K562 (cell line): ENCODE results near the gene ZBTB9. TPM values are rescaled to one million over a fixed set of nuclear protein-coding genes. Genes with fewer than 3 reads are reported as not detected.
A peak's percentile ranks its signal among the peaks of the same experiment; 100 is the strongest.

Source experiments
- ARID3B ChIP-seq: fragments of 250-450 bp; sonication (Bioruptor Pico); IDR thresholded peaks from 2 replicates; pipeline ENCODE4 v1.4.0; 2020; ENCODE audit warnings: borderline replicate concordance
- ATF6 ChIP-seq: sonication (generic); formaldehyde crosslinking; IDR thresholded peaks from 2 replicates; pipeline ENCODE4 v1.4.0; 2020; ENCODE audit warnings: mild to moderate bottlenecking, missing genetic modification reagents
- MBD1 ChIP-seq: fragments of 250-450 bp; sonication (Bioruptor Pico); IDR thresholded peaks from 2 replicates; pipeline ENCODE4 v1.8.0; 2022; ENCODE audit warnings: inconsistent platforms
- MYC ChIP-seq, 2 experiments: fragments of 250-450 bp in 1 of 2; sonication (Bioruptor Pico) in 1 of 2; IDR thresholded peaks; 2 replicates each; pipeline versions ENCODE4 v1.5.1 to v1.6.1; 2012 to 2021; ENCODE audit warnings: low read depth in 2 of 2, borderline replicate concordance in 1 of 2, improper control_type of control experiment in 1 of 2, low read length in 1 of 2, mild to moderate bottlenecking in 1 of 2, moderate library complexity in 1 of 2
- NONO ChIP-seq, 2 experiments: fragments of 200-400 bp in 1 of 2; fragments of 450-650 bp in 1 of 2; formaldehyde crosslinking in 1 of 2; IDR thresholded peaks; 2 replicates each; pipeline ENCODE4 v1.6.1; 2017; ENCODE audit warnings: low read depth in 2 of 2, mild to moderate bottlenecking in 2 of 2, moderate library complexity in 2 of 2, low read length in 1 of 2
- NR3C1 ChIP-seq: sonication (generic); formaldehyde crosslinking; IDR thresholded peaks from 2 replicates; pipeline ENCODE4 v1.8.1; 2022; ENCODE audit warnings: missing genetic modification reagents
- SUPT5H ChIP-seq: fragments of 450-650 bp; IDR thresholded peaks from 2 replicates; pipeline ENCODE4 v1.6.1; 2016
- TCFL5 ChIP-seq: fragments of 250-450 bp; sonication (Bioruptor Pico); conservative IDR thresholded peaks from 2 replicates; pipeline ENCODE4 v1.6.1; 2021; ENCODE audit warnings: mild to moderate bottlenecking, moderate library complexity, matching md5 sums
- ZNF407 ChIP-seq: fragments of 450-650 bp; IDR thresholded peaks from 2 replicates; pipeline ENCODE4 v1.6.1; 2016; ENCODE audit warnings: low read depth
- ZNF41 ChIP-seq: fragments of 250-450 bp; sonication (Bioruptor Pico); conservative IDR thresholded peaks from 2 replicates; pipeline ENCODE4 v1.4.0; 2020; ENCODE audit warnings: mild to moderate bottlenecking
- polyA plus RNA-seq, 8 experiments: library from polyadenylated mRNA; depleted of rRNA in 4 of 8; stranded (reverse) in 5 of 8; unstranded in 3 of 8; fragments of >200 nt; fragmentation: Nextera tagmentation in 2 of 8; fragmentation: Illumina TruSeq in 1 of 8; extraction: Ambion mirVana in 2 of 8; extraction: Trizol in 1 of 8; gene quantifications; 2 replicates each; pipeline versions ENCODE4 v1.2.1 to v1.2.3, GENCODE V29; 2011 to 2014; ENCODE audit warnings: inconsistent platforms in 1 of 8, missing spikeins in 1 of 8
- total RNA-seq, 7 experiments: library from RNA; depleted of rRNA in 6 of 7; stranded (reverse); fragments of >200 nt in 6 of 7; fragmentation: Illumina TruSeq in 2 of 7; extraction: Trizol in 2 of 7; gene quantifications; 2 replicates each; pipeline versions ENCODE4 v1.2.1 to v1.2.3, GENCODE V29; 2011 to 2021; ENCODE audit warnings: low replicate concordance in 1 of 7

The ZBTB9 gene
- total and polyA plus RNA-seq, 9 of the 15 experiments (the other 6 are each of a cell fraction or from before 2014, with no cell fraction given) = 1.9 to 19.5 (median 10.4) TPM

- no peak for TF ChIP-seq NONO (IDR thresholded peaks at IDR 0.05; ENCODE audit: low read depth in 2 of 2, low read length in 1 of 2)
- no peak for TF ChIP-seq TCFL5
- no peak for TF ChIP-seq ZNF407
- TF ChIP-seq ZNF41 (CRISPR knock-in tag) = no peak
- TF ChIP-seq ATF6 (CRISPR knock-in tag) = no peak
- TF ChIP-seq SUPT5H = 0 out of 2 replicates have a peak, but pooled peaks have one; percentile 27
- no peak for TF ChIP-seq MBD1 (CRISPR knock-in tag)
- TF ChIP-seq NR3C1 = no peak
- no peak for TF ChIP-seq ARID3B (CRISPR knock-in tag)
- no peak for TF ChIP-seq MYC (IDR thresholded peaks at IDR 0.05; ENCODE audit: low read depth, low read length)
- no peak for TF ChIP-seq MYC (CRISPR knock-in tag; IDR thresholded peaks at IDR 0.05; ENCODE audit: borderline replicate concordance, low read depth)
These were observed 27.5 kb upstream of the ZBTB9 start (continued) for GRCh38 chr6:33426590-33427511.
